ENCODE data around the gene PKP4. TPM values are rescaled to one million over a fixed set of nuclear protein-coding genes. Genes with fewer than 3 reads are reported as not detected.

Gene PKP4
- total RNA-seq, 4 donors from 2014 or later, result 64.1 to 152 (median 90.2) TPM

- Histone ChIP-seq H3K4me1 (no peaks in the 10 kb centered on the region), H3K9me3 (no peaks in the 10 kb centered on the region), H3K4me3 (no peak overlapping the region), H3K36me3 (no peaks in the 10 kb centered on the region), H3K27ac (no peak overlapping the region), H3K27me3 (no peaks in the 10 kb centered on the region)
- WGBS, result 63% methylated on average over 2 of the region's 2 CpGs
- DNase-seq (ENCODE audit: low spot score in 2 of 2), result no peak
- no peak for TF ChIP-seq POLR2AphosphoS5 (IDR thresholded peaks at IDR 0.05)
Observed at GRCh38 chr2:158575051-158575635, 118.4 kb downstream of the PKP4 start.

GRCh38 chr2:158577141-158577540, 120.4 kb downstream of the PKP4 start:
- Histone ChIP-seq H3K4me3 (no peak overlapping the region), H3K9me3 (no peaks in the 10 kb centered on the region), H3K27ac (no peak overlapping the region), H3K27me3 (no peaks in the 10 kb centered on the region), H3K4me1 (no peaks in the 10 kb centered on the region), H3K36me3 (no peaks in the 10 kb centered on the region)
- WGBS, result 95% methylated on average over 5 of the region's 5 CpGs
- no peak for DNase-seq (ENCODE audit: low spot score in 2 of 2)
- TF ChIP-seq POLR2AphosphoS5 (IDR thresholded peaks at IDR 0.05), result no peak
- no peak for TF ChIP-seq EP300 (IDR thresholded peaks at IDR 0.05)
- TF ChIP-seq POLR2A (IDR thresholded peaks at IDR 0.05), result no peak
- no peak for TF ChIP-seq CTCF (IDR thresholded peaks at IDR 0.05)

- no peak overlapping the region for H3K27ac ChIP-seq
- 95% methylated on average over 1 of the region's 1 CpG for WGBS
- H3K9me3 ChIP-seq, result no peaks in the 10 kb centered on the region
- peaks cover 2% of the 10 kb centered on the region for H3K36me3 ChIP-seq
- H3K4me1 ChIP-seq, result no peaks in the 10 kb centered on the region
- TF ChIP-seq POLR2A (IDR thresholded peaks at IDR 0.05), result no peak
- H3K27me3 ChIP-seq, result no peaks in the 10 kb centered on the region
- no peak for DNase-seq (ENCODE audit: low spot score in 2 of 2)
- H3K4me3 ChIP-seq, result no peak overlapping the region
Observed at GRCh38 chr2:158578703-158579330, 122.1 kb downstream of the PKP4 start.

- peaks cover 3% of the 10 kb centered on the region for H3K36me3 ChIP-seq
- no peaks in the 10 kb centered on the region for H3K4me1 ChIP-seq
- no peak overlapping the region for H3K4me3 ChIP-seq
- 88% methylated on average over 2 of the region's 2 CpGs for WGBS
- H3K9me3 ChIP-seq, result no peaks in the 10 kb centered on the region
- no peaks in the 10 kb centered on the region for H3K27me3 ChIP-seq
- TF ChIP-seq CTCF (IDR thresholded peaks at IDR 0.05) (no peak), POLR2AphosphoS5 (IDR thresholded peaks at IDR 0.05) (no peak), POLR2A (IDR thresholded peaks at IDR 0.05) (no peak), EP300 (IDR thresholded peaks at IDR 0.05) (no peak)
- H3K27ac ChIP-seq, result no peak overlapping the region
- no peak for DNase-seq (ENCODE audit: low spot score in 2 of 2)
Observed at GRCh38 chr2:158579928-158580327, 123.2 kb downstream of the PKP4 start.

GRCh38 chr2:158580760-158581159, 124.0 kb downstream of the PKP4 start:
- TF ChIP-seq POLR2A (IDR thresholded peaks at IDR 0.05), result no peak
- TF ChIP-seq POLR2AphosphoS5 (IDR thresholded peaks at IDR 0.05), result no peak
- no peak for TF ChIP-seq EP300 (IDR thresholded peaks at IDR 0.05)
- no peak for TF ChIP-seq CTCF (IDR thresholded peaks at IDR 0.05)
- peaks cover 3% of the 10 kb centered on the region for H3K36me3 ChIP-seq
- no peaks in the 10 kb centered on the region for H3K9me3 ChIP-seq
- no peak overlapping the region for H3K4me3 ChIP-seq
- WGBS, result 90% methylated on average over 2 of the region's 2 CpGs
- no peaks in the 10 kb centered on the region for H3K27me3 ChIP-seq
- DNase-seq (ENCODE audit: low spot score in 2 of 2), result no peak
- H3K27ac ChIP-seq, result no peak overlapping the region
- no peaks in the 10 kb centered on the region for H3K4me1 ChIP-seq

- Histone ChIP-seq H3K27me3 (no peaks in the 10 kb centered on the region), H3K4me1 (no peaks in the 10 kb centered on the region), H3K4me3 (no peak overlapping the region), H3K36me3 (peaks cover 3% of the 10 kb centered on the region), H3K9me3 (no peaks in the 10 kb centered on the region), H3K27ac (no peak overlapping the region)
- TF ChIP-seq EP300 (IDR thresholded peaks at IDR 0.05) (no peak), POLR2AphosphoS5 (IDR thresholded peaks at IDR 0.05) (no peak), POLR2A (IDR thresholded peaks at IDR 0.05) (no peak), CTCF (IDR thresholded peaks at IDR 0.05) (no peak)
- DNase-seq (ENCODE audit: low spot score in 2 of 2), result no peak
- 73% methylated on average over 1 of the region's 1 CpG for WGBS
Observed at GRCh38 chr2:158582670-158583069, 125.9 kb downstream of the PKP4 start.
